ENCODE results near the gene TRAP1. TPM values are rescaled to one million over a fixed set of nuclear protein-coding genes. Genes with fewer than 3 reads are reported as not detected.
"Not testable (repeated sequence)": the region's sequence is repeated elsewhere in the genome, so short reads cannot be mapped to it uniquely, and the experiment has no call there.

The TRAP1 gene
- total RNA-seq, 3 donors from 2014 or later: 56.9 to 94.5 (median 69.1) TPM

GRCh38 chr16:3661311-3661710 is 56.0 kb downstream of the TRAP1 start:
- no peak for ATAC-seq
- H3K36me3 ChIP-seq (ENCODE audit: low read depth): peaks cover 12% of the 10 kb centered on the region
- intact Hi-C loops (cut with DNase I, micrococcal nuclease): no loop called here
- H3K4me3 ChIP-seq: no peak overlapping the region
- TF ChIP-seq CTCF (IDR thresholded peaks at IDR 0.05): no peak
- no peaks in the 10 kb centered on the region for H3K4me1 ChIP-seq (ENCODE audit: low read depth)
- DNase-seq: peak in 2 of 3 donors; percentile 14 to 26
- no peaks in the 10 kb centered on the region for H3K9me3 ChIP-seq

- ATAC-seq: no peak
- no peak for TF ChIP-seq CTCF (IDR thresholded peaks at IDR 0.05)
- H3K4me1 ChIP-seq (ENCODE audit: low read depth): peaks cover under 1% of the 10 kb centered on the region
- no peaks in the 10 kb centered on the region for H3K9me3 ChIP-seq
- no peak overlapping the region for H3K4me3 ChIP-seq
- DNase-seq: no peak
- H3K36me3 ChIP-seq (ENCODE audit: low read depth): peaks cover 12% of the 10 kb centered on the region
- intact Hi-C loops (cut with DNase I, micrococcal nuclease): no loop called here
Observed at GRCh38 chr16:3659251-3659650, 58.1 kb downstream of the TRAP1 start.

- TF ChIP-seq CTCF (IDR thresholded peaks at IDR 0.05): no peak
- H3K4me1 ChIP-seq (ENCODE audit: low read depth): peaks cover 6% of the 10 kb centered on the region
- peak; percentile 42 for ATAC-seq
- intact Hi-C loops (cut with DNase I, micrococcal nuclease): no loop called here
- DNase-seq: peak in 2 of 3 donors; percentile 15 to 62
- peaks cover 12% of the 10 kb centered on the region for H3K36me3 ChIP-seq (ENCODE audit: low read depth)
- H3K9me3 ChIP-seq: no peaks in the 10 kb centered on the region
- H3K4me3 ChIP-seq: no peak overlapping the region
Observed at GRCh38 chr16:3656491-3657468, 60.5 kb downstream of the TRAP1 start.

GRCh38 chr16:3656160-3656490 is 61.2 kb downstream of the TRAP1 start:
- H3K4me1 ChIP-seq (ENCODE audit: low read depth); H3K9me3 ChIP-seq; intact Hi-C loops (cut with DNase I, micrococcal nuclease); H3K4me3 ChIP-seq: not testable (repeated sequence)
- peaks cover 12% of the 10 kb centered on the region for H3K36me3 ChIP-seq (ENCODE audit: low read depth)
- ATAC-seq (peak; percentile 60), DNase-seq (peak in 2 of 3 donors; percentile 29 to 52)

- no peak for TF ChIP-seq CTCF (IDR thresholded peaks at IDR 0.05)
- DNase-seq (peak in 2 of 3 donors; percentile 31 to 53), ATAC-seq (peak; percentile 2)
- Histone ChIP-seq H3K4me3 (no peak overlapping the region), H3K36me3 (ENCODE audit: low read depth) (peaks cover 12% of the 10 kb centered on the region), H3K9me3 (no peaks in the 10 kb centered on the region), H3K4me1 (ENCODE audit: low read depth) (peaks cover 6% of the 10 kb centered on the region)
- intact Hi-C loops (cut with DNase I, micrococcal nuclease): no loop called here
Observed at GRCh38 chr16:3655396-3656159, 61.7 kb downstream of the TRAP1 start.

- Histone ChIP-seq H3K4me3 (no peak overlapping the region), H3K9me3 (no peaks in the 10 kb centered on the region), H3K36me3 (ENCODE audit: low read depth) (peaks cover 12% of the 10 kb centered on the region), H3K4me1 (ENCODE audit: low read depth) (peaks cover 6% of the 10 kb centered on the region)
- no peak for TF ChIP-seq CTCF (IDR thresholded peaks at IDR 0.05)
- DNase-seq (peak; percentile 21 to 55 (median 36)), ATAC-seq (peak; percentile 17)
- intact Hi-C loops (cut with DNase I, micrococcal nuclease): no loop called here
Observed at GRCh38 chr16:3655030-3655395, 62.3 kb downstream of the TRAP1 start.
